Measurements from ENCODE around the gene MINDY2.

GRCh38 chr15:58734859-58735258 lies 36.2 kb upstream of the MINDY2 start:
- no peak for TF ChIP-seq EZH2 (IDR thresholded peaks at IDR 0.05; ENCODE audit: low read length, missing control alignments)
- TF ChIP-seq, protein P1, sequence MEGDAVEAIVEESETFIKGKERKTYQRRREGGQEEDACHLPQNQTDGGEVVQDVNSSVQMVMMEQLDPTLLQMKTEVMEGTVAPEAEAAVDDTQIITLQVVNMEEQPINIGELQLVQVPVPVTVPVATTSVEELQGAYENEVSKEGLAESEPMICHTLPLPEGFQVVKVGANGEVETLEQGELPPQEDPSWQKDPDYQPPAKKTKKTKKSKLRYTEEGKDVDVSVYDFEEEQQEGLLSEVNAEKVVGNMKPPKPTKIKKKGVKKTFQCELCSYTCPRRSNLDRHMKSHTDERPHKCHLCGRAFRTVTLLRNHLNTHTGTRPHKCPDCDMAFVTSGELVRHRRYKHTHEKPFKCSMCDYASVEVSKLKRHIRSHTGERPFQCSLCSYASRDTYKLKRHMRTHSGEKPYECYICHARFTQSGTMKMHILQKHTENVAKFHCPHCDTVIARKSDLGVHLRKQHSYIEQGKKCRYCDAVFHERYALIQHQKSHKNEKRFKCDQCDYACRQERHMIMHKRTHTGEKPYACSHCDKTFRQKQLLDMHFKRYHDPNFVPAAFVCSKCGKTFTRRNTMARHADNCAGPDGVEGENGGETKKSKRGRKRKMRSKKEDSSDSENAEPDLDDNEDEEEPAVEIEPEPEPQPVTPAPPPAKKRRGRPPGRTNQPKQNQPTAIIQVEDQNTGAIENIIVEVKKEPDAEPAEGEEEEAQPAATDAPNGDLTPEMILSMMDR (conservative IDR thresholded peaks at IDR 0.05 in 1 of 2, IDR thresholded peaks at IDR 0.05 in 1 of 2; ENCODE audit: low read depth in 1 of 2, low read length in 2 of 2), result no peak

All from fibroblast of lung (primary cell).